K562 (cell line): Measurements from ENCODE around the gene VPREB1. TPM values are rescaled to one million over a fixed set of nuclear protein-coding genes. Genes with fewer than 3 reads are reported as not detected.

Source experiments
- ARID3B ChIP-seq: fragments of 250-450 bp; sonication (Bioruptor Pico); IDR thresholded peaks from 2 replicates; pipeline ENCODE4 v1.4.0; 2020; ENCODE audit warnings: borderline replicate concordance
- FOS ChIP-seq: IDR thresholded peaks from 3 replicates; pipeline ENCODE4 v1.6.1; 2011; ENCODE audit not compliant: insufficient read length; ENCODE audit errors: extremely low read depth
- GMEB1 ChIP-seq: fragments of 250-450 bp; sonication (Bioruptor Pico); IDR thresholded peaks from 2 replicates; pipeline ENCODE4 v1.4.0; 2020; ENCODE audit warnings: mild to moderate bottlenecking
- NFRKB ChIP-seq: fragments of 450-650 bp; IDR thresholded peaks from 2 replicates; pipeline ENCODE4 v1.6.1; 2016; ENCODE audit warnings: low read depth
- NKRF ChIP-seq: fragments of 450-650 bp; IDR thresholded peaks from 2 replicates; pipeline ENCODE4 v1.6.1; 2016; ENCODE audit warnings: borderline replicate concordance
- NR2C1 ChIP-seq, 2 experiments: fragments of 450-650 bp; IDR thresholded peaks; 2 replicates each; pipeline ENCODE4 v1.6.1; 2017; ENCODE audit warnings: mild to moderate bottlenecking in 2 of 2, antibody characterized with exemption in 1 of 2, inconsistent platforms in 1 of 2, missing compliant biosample characterization in 1 of 2, missing genetic modification characterization in 1 of 2
- TEAD1 ChIP-seq, 2 experiments: fragments of 450-650 bp in 1 of 2; sonication (generic) in 1 of 2; formaldehyde crosslinking; IDR thresholded peaks; 2 replicates each; pipeline versions ENCODE4 v1.4.0 to v1.8.0; 2020 to 2022; ENCODE audit warnings: mild to moderate bottlenecking in 2 of 2, missing genetic modification reagents in 1 of 2
- TOE1 ChIP-seq, 2 experiments: fragments of 450-650 bp in 1 of 2; sonication (generic) in 1 of 2; formaldehyde crosslinking in 1 of 2; IDR thresholded peaks; 2 replicates each; pipeline versions ENCODE4 v1.7.1 to v1.8.0; 2016 to 2022; ENCODE audit warnings: borderline replicate concordance in 2 of 2, mild to moderate bottlenecking in 2 of 2, antibody characterized with exemption in 1 of 2, inconsistent platforms in 1 of 2, low read depth in 1 of 2, missing genetic modification reagents in 1 of 2, moderate library complexity in 1 of 2
- ZNF134 ChIP-seq: fragments of 250-450 bp; sonication (Bioruptor Pico); conservative IDR thresholded peaks from 2 replicates; pipeline ENCODE4 v1.4.0; 2020
- ZNF408 ChIP-seq: fragments of 250-450 bp; sonication (Bioruptor Pico); IDR thresholded peaks from 2 replicates; pipeline ENCODE4 v1.4.0; 2020; ENCODE audit warnings: low read depth, mild to moderate bottlenecking, moderate library complexity
- ZNF609 ChIP-seq: sonication (generic); formaldehyde crosslinking; IDR thresholded peaks from 2 replicates; pipeline ENCODE4 v1.8.1; 2023; ENCODE audit warnings: missing genetic modification reagents, mild to moderate bottlenecking, borderline replicate concordance
- ZNF707 ChIP-seq: fragments of 250-450 bp; sonication (Bioruptor Pico); conservative IDR thresholded peaks from 2 replicates; pipeline ENCODE4 v1.8.0; 2022; ENCODE audit warnings: inconsistent platforms, mild to moderate bottlenecking, moderate library complexity
- polyA plus RNA-seq, 8 experiments: library from polyadenylated mRNA; depleted of rRNA in 4 of 8; stranded (reverse) in 5 of 8; unstranded in 3 of 8; fragments of >200 nt; fragmentation: Nextera tagmentation in 2 of 8; fragmentation: Illumina TruSeq in 1 of 8; extraction: Ambion mirVana in 2 of 8; extraction: Trizol in 1 of 8; gene quantifications; 2 replicates each; pipeline versions ENCODE4 v1.2.1 to v1.2.3, GENCODE V29; 2011 to 2014; ENCODE audit warnings: inconsistent platforms in 1 of 8, missing spikeins in 1 of 8
- total RNA-seq, 7 experiments: library from RNA; depleted of rRNA in 6 of 7; stranded (reverse); fragments of >200 nt in 6 of 7; fragmentation: Illumina TruSeq in 2 of 7; extraction: Trizol in 2 of 7; gene quantifications; 2 replicates each; pipeline versions ENCODE4 v1.2.1 to v1.2.3, GENCODE V29; 2011 to 2021; ENCODE audit warnings: low replicate concordance in 1 of 7

Gene VPREB1
- total and polyA plus RNA-seq, 9 of the 15 experiments (the other 6 are each of a cell fraction or from before 2014, with no cell fraction given): not detected

GRCh38 chr22:22196833-22197477, 47.6 kb upstream of the VPREB1 start (continued):
- peak; percentile 61; the same call in 1 of the 2 replicates for TF ChIP-seq ARID3B (CRISPR knock-in tag)
- 0 out of 2 replicates have a peak, but pooled peaks have one; percentile 19 for TF ChIP-seq GMEB1
- TF ChIP-seq ZNF707 (CRISPR knock-in tag): peak; percentile 24; the same call in 1 of the 2 replicates
- TF ChIP-seq TEAD1 (CRISPR knock-in tag; IDR thresholded peaks at IDR 0.05): 0 out of 4 replicates have a peak, but pooled peaks of 1 of the 2 experiments have one; percentile 12
- peak; percentile 53; the same call in 1 of the 2 replicates for TF ChIP-seq ZNF408 (CRISPR knock-in tag)
- no peak for TF ChIP-seq NKRF
- TF ChIP-seq ZNF134: peak; percentile 33; the same call in 1 of the 2 replicates
- no peak for TF ChIP-seq FOS
- TF ChIP-seq TOE1 (IDR thresholded peaks at IDR 0.05; ENCODE audit: borderline replicate concordance): peak; percentile 53; the same call in 1 of the 2 replicates
- TF ChIP-seq TOE1 (CRISPR knock-in tag; IDR thresholded peaks at IDR 0.05; ENCODE audit: borderline replicate concordance, low read depth): no peak
- TF ChIP-seq ZNF609 (CRISPR knock-in tag): no peak
- no peak for TF ChIP-seq NR2C1 (IDR thresholded peaks at IDR 0.05)
- TF ChIP-seq NR2C1 (tag; IDR thresholded peaks at IDR 0.05): no peak
- no peak for TF ChIP-seq NFRKB
